Measurements from ENCODE around the gene ANKUB1. TPM values are rescaled to one million over a fixed set of nuclear protein-coding genes. Genes with fewer than 3 reads are reported as not detected.

The ANKUB1 gene
- total and polyA plus RNA-seq, 10 of the 15 experiments (the other 5 are each of a cell fraction or from before 2014, with no cell fraction given), result 0.08 TPM; not detected in 9

DNA sequence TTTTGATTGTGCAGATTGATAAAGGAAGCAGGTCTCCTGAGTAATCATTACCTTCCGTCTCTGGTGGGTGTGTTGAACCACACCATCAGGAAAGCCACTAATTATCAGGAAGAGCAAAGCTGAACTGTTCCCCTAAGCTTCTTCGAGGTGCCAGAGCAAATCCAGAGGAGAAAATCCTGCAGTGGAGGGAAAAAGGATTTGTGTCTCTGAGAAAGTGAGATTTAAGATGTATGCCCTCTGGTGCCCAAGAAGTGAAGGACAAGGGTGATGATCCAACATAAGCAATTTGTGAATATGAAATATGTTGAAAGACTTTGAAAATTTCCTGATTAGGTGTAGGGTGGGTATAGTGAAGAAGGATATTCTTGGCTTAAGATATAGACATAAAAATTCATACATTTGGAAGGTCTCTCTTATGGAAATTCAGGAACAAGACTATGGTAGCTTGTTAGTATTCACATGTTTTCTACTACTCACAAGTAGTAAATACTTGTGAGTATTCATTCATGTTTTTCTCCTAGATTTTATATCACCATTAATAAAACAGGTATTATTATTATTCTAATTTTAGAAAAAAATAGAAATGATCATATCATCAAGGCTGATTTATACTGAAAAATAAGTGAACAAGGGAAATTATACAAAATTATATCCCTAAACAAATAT is 74.8 kb downstream of the ANKUB1 start:
- WGBS (ENCODE audit: insufficient coverage, insufficient replicate concordance, low lambda C conversion rate, missing lambda C conversion rate), result 29% methylated on average over 2 of the region's 2 CpGs
- no TSS peak for BruUV-seq (replicated peaks)
- no peaks in the 10 kb centered on the region for H3K79me2 ChIP-seq (ENCODE audit: control insufficient read depth, insufficient read depth, low read length)
- peak overlapping the region; percentile 61 for H2AFZ ChIP-seq (ENCODE audit: control insufficient read depth, low read depth, low read length)
- ChIA-PET SMC1A (ENCODE audit: uncharacterized antibody, unreplicated experiment) (interaction anchor here (0.7 to 9.7 kb wide), 46 partner anchors 10 to 229 kb away, joined by 3 to 231 read pairs (median 5); partner anchors contain the start of gene WWTR1), POLR2A (interaction anchor here (0.5 to 1.7 kb wide), 7 partner anchors 35 to 187 kb away, joined by 3 to 7 read pairs (median 4); partner anchors contain the start of genes COMMD2 and WWTR1), RAD21 (ENCODE audit: unreplicated experiment) (interaction anchor here (0.7 to 5.6 kb wide), 28 partner anchors 9 to 204 kb away, joined by 3 to 122 read pairs (median 5); partner anchors contain the start of genes COMMD2 and WWTR1), CTCF (interaction anchor here (0.6 to 7.3 kb wide), 61 partner anchors 9 to 1070 kb away, joined by 3 to 253 read pairs (median 5); partner anchors contain the start of genes COMMD2 and WWTR1)
- FAIRE-seq, result peak; percentile 95
- H3K4me3 ChIP-seq, result no peak overlapping the region
- intact Hi-C loops (cut with micrococcal nuclease; ENCODE audit: unreplicated experiment), result loop anchor here (1.0 to 2.0 kb wide), 4 partner anchors 59 to 205 kb away; partner anchors contain the start of gene WWTR1
- ATAC-seq, result peak; percentile 87
- no peak overlapping the region for H3K9ac ChIP-seq (ENCODE audit: control insufficient read depth, insufficient read depth, low read length)
- in situ Hi-C loops (cut with MboI), result loop anchor here (5.0 kb wide), 1 partner anchor 155 kb away; no protein-coding TSS in a partner anchor
- no peak for DNase-seq (ENCODE audit: low read depth, low spot score)
- no peak overlapping the region for H3K4me2 ChIP-seq (ENCODE audit: control insufficient read depth, insufficient read depth)
- H3K4me1 ChIP-seq (ENCODE audit: control insufficient read depth, insufficient read depth, low read length), result no peaks in the 10 kb centered on the region
- H3K9me3 ChIP-seq (replicated peaks; ENCODE audit: control insufficient read depth, insufficient read depth, low read length), result peaks cover 2% of the 10 kb centered on the region; the same call in 2 of the 3 replicates
- H4K20me1 ChIP-seq (ENCODE audit: control insufficient read depth, insufficient read depth), result no peaks in the 10 kb centered on the region
- no peaks in the 10 kb centered on the region for H3K27me3 ChIP-seq (replicated peaks in 1 of 2; ENCODE audit: control insufficient read depth in 2 of 2, insufficient read depth in 2 of 2, low read length in 1 of 2)
- H3K27ac ChIP-seq (ENCODE audit: control insufficient read depth, insufficient read depth), result no peak overlapping the region
- no peaks in the 10 kb centered on the region for H3K36me3 ChIP-seq (ENCODE audit: control insufficient read depth in 2 of 2, insufficient read depth in 2 of 2, low read length in 1 of 2)
- TF ChIP-seq, protein P1, sequence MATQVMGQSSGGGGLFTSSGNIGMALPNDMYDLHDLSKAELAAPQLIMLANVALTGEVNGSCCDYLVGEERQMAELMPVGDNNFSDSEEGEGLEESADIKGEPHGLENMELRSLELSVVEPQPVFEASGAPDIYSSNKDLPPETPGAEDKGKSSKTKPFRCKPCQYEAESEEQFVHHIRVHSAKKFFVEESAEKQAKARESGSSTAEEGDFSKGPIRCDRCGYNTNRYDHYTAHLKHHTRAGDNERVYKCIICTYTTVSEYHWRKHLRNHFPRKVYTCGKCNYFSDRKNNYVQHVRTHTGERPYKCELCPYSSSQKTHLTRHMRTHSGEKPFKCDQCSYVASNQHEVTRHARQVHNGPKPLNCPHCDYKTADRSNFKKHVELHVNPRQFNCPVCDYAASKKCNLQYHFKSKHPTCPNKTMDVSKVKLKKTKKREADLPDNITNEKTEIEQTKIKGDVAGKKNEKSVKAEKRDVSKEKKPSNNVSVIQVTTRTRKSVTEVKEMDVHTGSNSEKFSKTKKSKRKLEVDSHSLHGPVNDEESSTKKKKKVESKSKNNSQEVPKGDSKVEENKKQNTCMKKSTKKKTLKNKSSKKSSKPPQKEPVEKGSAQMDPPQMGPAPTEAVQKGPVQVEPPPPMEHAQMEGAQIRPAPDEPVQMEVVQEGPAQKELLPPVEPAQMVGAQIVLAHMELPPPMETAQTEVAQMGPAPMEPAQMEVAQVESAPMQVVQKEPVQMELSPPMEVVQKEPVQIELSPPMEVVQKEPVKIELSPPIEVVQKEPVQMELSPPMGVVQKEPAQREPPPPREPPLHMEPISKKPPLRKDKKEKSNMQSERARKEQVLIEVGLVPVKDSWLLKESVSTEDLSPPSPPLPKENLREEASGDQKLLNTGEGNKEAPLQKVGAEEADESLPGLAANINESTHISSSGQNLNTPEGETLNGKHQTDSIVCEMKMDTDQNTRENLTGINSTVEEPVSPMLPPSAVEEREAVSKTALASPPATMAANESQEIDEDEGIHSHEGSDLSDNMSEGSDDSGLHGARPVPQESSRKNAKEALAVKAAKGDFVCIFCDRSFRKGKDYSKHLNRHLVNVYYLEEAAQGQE (IDR thresholded peaks at IDR 0.05; ENCODE audit: low read depth, low read length), result no peak
- peak; percentile 64 to 70 (median 66) for TF ChIP-seq CTCF (IDR thresholded peaks at IDR 0.05 in 2 of 3, conservative IDR thresholded peaks at IDR 0.05 in 1 of 3; ENCODE audit: control insufficient read depth in 2 of 3, extremely low read depth in 1 of 3, insufficient read depth in 1 of 3, low read depth in 3 of 3, low read length in 3 of 3)
- peak; percentile 78 for TF ChIP-seq RAD21 (IDR thresholded peaks at IDR 0.05; ENCODE audit: insufficient read depth, low read depth, low read length)
- TF ChIP-seq ETV6 (conservative IDR thresholded peaks at IDR 0.05 in 1 of 2, IDR thresholded peaks at IDR 0.05 in 1 of 2; ENCODE audit: borderline replicate concordance in 1 of 2, low read depth in 1 of 2), result no peak
- TF ChIP-seq NFXL1 (IDR thresholded peaks at IDR 0.05; ENCODE audit: borderline replicate concordance), result no peak
- no peak for TF ChIP-seq BCL3 (IDR thresholded peaks at IDR 0.05; ENCODE audit: borderline replicate concordance, insufficient read depth, low read depth, low read length, poor library complexity, severe bottlenecking)
- no peak for TF ChIP-seq ZNF384 (IDR thresholded peaks at IDR 0.05; ENCODE audit: borderline replicate concordance, low read depth, low read length)
- no peak for TF ChIP-seq ZBTB33 (IDR thresholded peaks at IDR 0.05)
- TF ChIP-seq SMC3 (IDR thresholded peaks at IDR 0.05; ENCODE audit: borderline replicate concordance, low read length), result peak; percentile 87
- TF ChIP-seq ZNF217 (IDR thresholded peaks at IDR 0.05), result no peak
- TF ChIP-seq SMARCA5 (IDR thresholded peaks at IDR 0.05), result peak; percentile 46; the same call in 1 of the 2 replicates
- TF ChIP-seq SIN3A (IDR thresholded peaks at IDR 0.05; ENCODE audit: low read depth, low read length), result no peak

All from GM12878 (cell line).